Measurements from ENCODE around the gene MAP4K5. TPM values are rescaled to one million over a fixed set of nuclear protein-coding genes. Genes with fewer than 3 reads are reported as not detected.

Gene MAP4K5
- polyA plus RNA-seq, 2 of the 4 experiments (the other 2 are of a cell fraction): 18.7 to 30.8 TPM

DNA sequence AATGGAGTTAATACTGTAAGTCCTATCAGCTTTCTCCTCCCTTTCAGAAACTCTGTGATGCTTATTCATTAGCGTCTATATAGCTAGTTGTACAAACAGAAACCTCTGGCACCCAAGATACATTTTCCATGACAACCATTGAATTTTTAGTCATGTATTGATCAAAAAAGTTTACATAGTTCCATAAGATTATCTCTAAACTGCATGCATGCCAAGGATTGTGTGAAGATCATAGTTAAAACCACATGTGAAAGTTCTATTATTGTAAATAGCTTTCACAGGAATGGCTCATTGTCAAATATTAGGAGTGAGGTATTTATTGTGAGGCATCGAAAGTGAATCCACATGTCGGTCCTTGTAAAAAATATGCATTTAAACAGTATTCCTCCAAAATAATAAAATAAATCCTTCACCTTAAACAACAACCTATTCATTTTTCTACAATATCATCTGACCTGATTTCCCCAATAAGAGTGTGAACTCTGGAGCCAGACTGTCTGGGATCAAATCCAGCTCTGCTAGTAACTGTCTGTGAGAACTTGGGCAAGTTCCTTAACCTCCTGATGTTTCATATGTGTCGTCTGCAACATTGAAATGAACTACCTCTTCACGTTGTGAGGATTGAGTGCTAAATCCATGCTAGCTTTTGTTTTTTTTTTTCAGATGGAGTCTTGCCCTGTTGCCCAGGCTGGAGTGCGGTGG is 125.1 kb downstream of the MAP4K5 start:
- POLR2A ChIA-PET: no interaction called here
- Histone ChIP-seq H3K4me3 (no peak overlapping the region), H3K4me2 (no peak overlapping the region), H3K27ac (no peak overlapping the region), H3K4me1 (peaks cover 3% of the 10 kb centered on the region; the same call in 1 of the 3 replicates), H3K9me3 (peaks cover 8% of the 10 kb centered on the region; the same call in 1 of the 3 replicates)
- no peak for DNase-seq (ENCODE audit: low read depth in 1 of 2, low spot score in 1 of 2)
- ATAC-seq: no peak
- 91% methylated on average over 6 of the region's 6 CpGs for WGBS (ENCODE audit: missing lambda C conversion rate)
- TF ChIP-seq HES2 (IDR thresholded peaks at IDR 0.05) (no peak), TFCP2L1 (CRISPR knock-in tag; IDR thresholded peaks at IDR 0.05) (no peak), KDM5A (IDR thresholded peaks at IDR 0.05) (no peak)
- no peak for FAIRE-seq
- CTCF ChIA-PET: interaction anchor here (0.6 kb wide), 1 partner anchor 620 kb away, joined by 8 read pairs; no protein-coding TSS in a partner anchor

- no peak for DNase-seq (ENCODE audit: low read depth in 1 of 2, low spot score in 1 of 2)
- Histone ChIP-seq H3K4me3 (no peak overlapping the region), H3K4me2 (no peak overlapping the region), H3K27ac (no peak overlapping the region), H3K4me1 (peaks cover 3% of the 10 kb centered on the region; the same call in 1 of the 3 replicates), H3K9me3 (peaks cover 5% of the 10 kb centered on the region; the same call in 1 of the 3 replicates)
- CTCF ChIA-PET: no interaction called here
- TF ChIP-seq FOSB (CRISPR knock-in tag; IDR thresholded peaks at IDR 0.05) (no peak), MAX (IDR thresholded peaks at IDR 0.05) (no peak), CHD4 (IDR thresholded peaks at IDR 0.05; ENCODE audit: borderline replicate concordance) (no peak), RAD21 (conservative IDR thresholded peaks at IDR 0.05 in 1 of 2, IDR thresholded peaks at IDR 0.05 in 1 of 2) (no peak), MAZ (IDR thresholded peaks at IDR 0.05; ENCODE audit: borderline replicate concordance, low read depth, low read length) (no peak)
- no peak; a peak in 1 of 6 replicates for ATAC-seq
- POLR2A ChIA-PET: no interaction called here
- no peak for FAIRE-seq
Observed at GRCh38 chr14:50403419-50403818, 128.9 kb downstream of the MAP4K5 start.

DNA sequence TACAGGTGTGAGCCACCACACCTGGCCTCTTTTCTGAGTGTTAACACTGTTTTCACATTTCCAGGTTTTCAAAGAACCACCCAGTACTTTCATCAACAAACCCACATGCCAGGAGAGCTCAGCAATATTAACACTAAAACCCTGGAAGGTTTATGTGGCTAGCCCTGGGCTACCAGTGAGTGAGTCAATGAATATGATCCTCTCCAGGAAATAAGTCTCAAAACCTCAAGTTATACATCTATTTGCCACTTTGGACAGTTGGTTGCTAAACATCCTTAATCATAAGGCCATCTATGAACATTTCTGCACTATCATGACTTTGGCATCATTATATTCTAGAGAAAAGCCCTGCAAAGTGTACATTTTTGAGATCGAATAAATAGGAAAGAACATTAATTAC is 129.4 kb downstream of the MAP4K5 start:
- WGBS (ENCODE audit: missing lambda C conversion rate): 66% methylated on average over 1 of the region's 1 CpG
- ATAC-seq (no peak), DNase-seq (ENCODE audit: low read depth in 1 of 2, low spot score in 1 of 2) (no peak), FAIRE-seq (no peak)
- Histone ChIP-seq H3K4me1 (peaks cover 7% of the 10 kb centered on the region), H3K4me2 (no peak overlapping the region), H3K27ac (no peak overlapping the region), H3K4me3 (no peak overlapping the region), H3K9me3 (peaks cover 3% of the 10 kb centered on the region; the same call in 1 of the 3 replicates)
- POLR2A ChIA-PET: no interaction called here
- CTCF ChIA-PET: no interaction called here
- TF ChIP-seq MAFK (IDR thresholded peaks at IDR 0.05; ENCODE audit: partially characterized antibody) (no peak), HEYL (CRISPR knock-in tag; IDR thresholded peaks at IDR 0.05) (no peak), RARB (CRISPR knock-in tag; IDR thresholded peaks at IDR 0.05) (no peak), ESRRA (IDR thresholded peaks at IDR 0.05; ENCODE audit: borderline replicate concordance, low read length) (no peak), TP53 (CRISPR knock-in tag; IDR thresholded peaks at IDR 0.05) (no peak), HES2 (IDR thresholded peaks at IDR 0.05) (no peak), EHMT2 (IDR thresholded peaks at IDR 0.05; ENCODE audit: low read depth) (no peak), BCL3 (IDR thresholded peaks at IDR 0.05) (no peak), RNF2 (IDR thresholded peaks at IDR 0.05; ENCODE audit: borderline replicate concordance, low read depth) (no peak), NFE2L2 (conservative IDR thresholded peaks at IDR 0.05; ENCODE audit: low read length) (no peak), GATA3 (IDR thresholded peaks at IDR 0.05; ENCODE audit: borderline replicate concordance) (no peak)

DNA sequence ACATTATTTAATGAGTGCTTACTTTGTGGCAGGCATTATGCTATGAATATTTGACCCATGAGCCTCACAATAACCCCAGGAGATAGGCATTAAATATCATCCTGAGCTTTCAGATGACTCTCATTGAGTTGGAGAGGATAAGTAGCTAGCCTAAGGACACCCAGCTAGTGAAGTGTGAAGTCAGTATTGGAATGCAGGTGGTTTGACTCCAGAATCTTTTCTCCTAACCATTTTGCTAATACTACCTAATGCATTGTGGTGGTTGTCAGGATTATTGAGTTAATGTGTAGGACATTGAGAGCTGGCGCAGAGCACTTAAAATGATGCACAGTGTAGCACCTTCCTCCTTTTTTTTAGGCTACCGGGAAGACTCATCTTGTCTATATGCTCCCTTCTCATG is 131.9 kb downstream of the MAP4K5 start:
- TF ChIP-seq HOXB5 (CRISPR knock-in tag; IDR thresholded peaks at IDR 0.05) (no peak), HOXB13 (CRISPR knock-in tag; IDR thresholded peaks at IDR 0.05; ENCODE audit: low read depth) (no peak), ZSCAN20 (CRISPR knock-in tag; IDR thresholded peaks at IDR 0.05) (no peak), JUN (IDR thresholded peaks at IDR 0.05) (no peak), EHF (CRISPR knock-in tag; IDR thresholded peaks at IDR 0.05) (no peak), KDM1A (IDR thresholded peaks at IDR 0.05; ENCODE audit: low read depth) (no peak), CHD4 (IDR thresholded peaks at IDR 0.05; ENCODE audit: borderline replicate concordance) (no peak), MAX (IDR thresholded peaks at IDR 0.05) (no peak), BCL3 (IDR thresholded peaks at IDR 0.05) (no peak), CBX2 (IDR thresholded peaks at IDR 0.05; ENCODE audit: borderline replicate concordance, low read depth) (no peak), ZFP36 (IDR thresholded peaks at IDR 0.05; ENCODE audit: borderline replicate concordance, partially characterized antibody) (no peak)
- peaks cover 14% of the 10 kb centered on the region for H3K4me1 ChIP-seq
- FAIRE-seq (no peak), ATAC-seq (no peak), DNase-seq (ENCODE audit: low read depth in 1 of 2, low spot score in 1 of 2) (no peak)
- 97% methylated on average over 2 of the region's 2 CpGs for WGBS (ENCODE audit: missing lambda C conversion rate)
- CTCF ChIA-PET: interaction anchor here (0.6 to 3.1 kb wide), 3 partner anchors 9 to 80 kb away, joined by 3 to 11 read pairs (median 3); no protein-coding TSS in a partner anchor
- H3K9me3 ChIP-seq: no peaks in the 10 kb centered on the region
- no peak overlapping the region for H3K27ac ChIP-seq
- POLR2A ChIA-PET: interaction anchor here (0.9 to 1.3 kb wide), 2 partner anchors 11 to 88 kb away, joined by 3 to 4 read pairs; partner anchors contain the start of genes DMAC2L and L2HGDH
- no peak overlapping the region for H3K4me3 ChIP-seq
- no peak overlapping the region for H3K4me2 ChIP-seq

All from A549 (cell line).